ENCODE results near the gene SPCS1.
"Not testable (repeated sequence)": the region's sequence is repeated elsewhere in the genome, so short reads cannot be mapped to it uniquely, and the experiment has no call there.

SPCS1 gene

GRCh38 chr3:52705688-52706686, at the start of gene SPCS1, which contains the start of gene GLT8D1:
Gene SPCS1 (plus strand): TSS chr3:52706106. CDS start chr3:52706247, 141 bp downstream.
Gene GLT8D1 (minus strand): TSS chr3:52705791. CDS start chr3:52700460, 5,331 bp downstream.
- peak; percentile 72 to 88 (median 80) for DNase-seq

- no peak for DNase-seq
Measured at GRCh38 chr3:52660046-52660445, 45.9 kb upstream of the SPCS1 start.

- DNase-seq: no peak
Measured at GRCh38 chr3:52663098-52663497, 42.8 kb upstream of the SPCS1 start.

GRCh38 chr3:52670621-52671521, 35.0 kb upstream of the SPCS1 start:
- no peak for DNase-seq

- no peak for DNase-seq
Measured at GRCh38 chr3:52671676-52672075, 34.2 kb upstream of the SPCS1 start.

GRCh38 chr3:52676201-52676600, 29.7 kb upstream of the SPCS1 start:
- DNase-seq: not testable (repeated sequence)

GRCh38 chr3:52678265-52679198, 27.4 kb upstream of the SPCS1 start:
- no peak for DNase-seq

- DNase-seq: no peak
Measured at GRCh38 chr3:52679199-52679538, 26.7 kb upstream of the SPCS1 start.

- no peak for DNase-seq
Measured at GRCh38 chr3:52679811-52680210, 26.1 kb upstream of the SPCS1 start.

- no peak for DNase-seq
Measured at GRCh38 chr3:52681596-52681995, 24.3 kb upstream of the SPCS1 start.

- no peak for DNase-seq
Measured at GRCh38 chr3:52682016-52682415, 23.9 kb upstream of the SPCS1 start.

GRCh38 chr3:52683611-52684010, 22.3 kb upstream of the SPCS1 start:
- no peak for DNase-seq

GRCh38 chr3:52684184-52684583, 21.7 kb upstream of the SPCS1 start:
- DNase-seq: no peak

GRCh38 chr3:52685285-52685708, 20.6 kb upstream of the SPCS1 start:
- DNase-seq: peak; percentile 39 to 61 (median 54)

GRCh38 chr3:52685709-52686691, 19.9 kb upstream of the SPCS1 start, which contains the start of the genes GNL3 and PBRM1:
Gene GNL3 (plus strand): TSS chr3:52686032. CDS start chr3:52686093, 61 bp downstream.
Gene PBRM1 (minus strand): TSS chr3:52685913.
- DNase-seq: peak; percentile 74 to 88 (median 79)

GRCh38 chr3:52688266-52688665, 17.6 kb upstream of the SPCS1 start:
- no peak for DNase-seq

GRCh38 chr3:52689151-52689550, 16.8 kb upstream of the SPCS1 start:
- no peak for DNase-seq

- no peak for DNase-seq
Measured at GRCh38 chr3:52690560-52690959, 15.3 kb upstream of the SPCS1 start.

GRCh38 chr3:52693071-52693470, 12.8 kb upstream of the SPCS1 start:
- no peak for DNase-seq

GRCh38 chr3:52694528-52695189, 11.2 kb upstream of the SPCS1 start:
- no peak for DNase-seq

Measured in activated naive CD4-positive, alpha-beta T cell (primary cell).